DMS153 treated with DMSO at 0.1 percent for 48 hours (cell line): ENCODE results near the gene NPNT.
"Not testable (repeated sequence)": the region's sequence is repeated elsewhere in the genome, so short reads cannot be mapped to it uniquely, and the experiment has no call there.

Experiments used
- DNase-seq: peaks from one replicate; lab custom pipeline; 2025; ENCODE audit not compliant: unreplicated experiment; lab: John Stamatoyannopoulos, UW

NPNT gene, protein sequence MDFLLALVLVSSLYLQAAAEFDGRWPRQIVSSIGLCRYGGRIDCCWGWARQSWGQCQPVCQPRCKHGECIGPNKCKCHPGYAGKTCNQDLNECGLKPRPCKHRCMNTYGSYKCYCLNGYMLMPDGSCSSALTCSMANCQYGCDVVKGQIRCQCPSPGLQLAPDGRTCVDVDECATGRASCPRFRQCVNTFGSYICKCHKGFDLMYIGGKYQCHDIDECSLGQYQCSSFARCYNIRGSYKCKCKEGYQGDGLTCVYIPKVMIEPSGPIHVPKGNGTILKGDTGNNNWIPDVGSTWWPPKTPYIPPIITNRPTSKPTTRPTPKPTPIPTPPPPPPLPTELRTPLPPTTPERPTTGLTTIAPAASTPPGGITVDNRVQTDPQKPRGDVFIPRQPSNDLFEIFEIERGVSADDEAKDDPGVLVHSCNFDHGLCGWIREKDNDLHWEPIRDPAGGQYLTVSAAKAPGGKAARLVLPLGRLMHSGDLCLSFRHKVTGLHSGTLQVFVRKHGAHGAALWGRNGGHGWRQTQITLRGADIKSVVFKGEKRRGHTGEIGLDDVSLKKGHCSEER

DNA sequence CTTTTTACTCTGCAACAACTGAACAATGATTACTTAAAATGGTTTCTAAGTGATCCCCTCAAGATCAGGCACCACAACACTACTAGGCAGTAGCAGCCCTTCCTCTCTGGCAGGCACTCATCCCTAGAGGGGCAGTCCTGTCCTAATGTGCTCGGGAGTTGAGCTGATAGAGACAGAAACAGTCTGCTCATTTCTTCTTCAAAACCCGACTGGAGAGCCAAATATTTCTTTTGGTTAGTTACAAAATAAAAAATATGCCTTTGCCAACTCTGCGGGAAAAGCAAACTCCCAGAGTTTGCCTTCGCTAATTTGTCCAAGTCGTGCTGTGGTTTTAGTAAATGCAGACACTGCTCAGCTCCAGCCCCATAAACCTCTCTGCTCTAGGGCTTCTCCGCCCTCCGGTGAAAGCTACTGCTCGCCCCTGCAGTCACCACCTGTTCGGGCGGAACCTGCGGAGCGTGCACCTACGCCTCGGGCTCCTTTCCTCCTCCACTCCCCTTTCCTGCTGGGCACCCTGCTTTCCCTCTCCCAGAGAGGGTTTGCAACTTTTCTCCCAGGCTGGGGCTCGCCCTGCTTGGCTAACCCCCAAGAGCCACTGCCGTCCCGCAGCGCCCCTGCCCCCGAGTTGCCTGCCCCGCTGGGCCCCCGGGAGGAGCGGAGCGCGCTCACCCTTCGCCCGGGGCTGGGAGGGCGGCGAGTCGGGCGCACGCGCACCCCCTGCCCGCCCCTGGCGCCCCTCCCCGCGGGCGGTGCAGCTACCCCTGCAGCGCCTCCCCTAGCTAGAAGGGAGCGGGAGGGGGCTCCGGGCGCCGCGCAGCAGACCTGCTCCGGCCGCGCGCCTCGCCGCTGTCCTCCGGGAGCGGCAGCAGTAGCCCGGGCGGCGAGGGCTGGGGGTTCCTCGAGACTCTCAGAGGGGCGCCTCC, at the start of gene NPNT:
TSS of gene NPNT (plus strand) at position 812 of the 923 bp plus-strand sequence. CDS start 182 bp downstream, outside the sequence.
- no peak for DNase-seq

DNA sequence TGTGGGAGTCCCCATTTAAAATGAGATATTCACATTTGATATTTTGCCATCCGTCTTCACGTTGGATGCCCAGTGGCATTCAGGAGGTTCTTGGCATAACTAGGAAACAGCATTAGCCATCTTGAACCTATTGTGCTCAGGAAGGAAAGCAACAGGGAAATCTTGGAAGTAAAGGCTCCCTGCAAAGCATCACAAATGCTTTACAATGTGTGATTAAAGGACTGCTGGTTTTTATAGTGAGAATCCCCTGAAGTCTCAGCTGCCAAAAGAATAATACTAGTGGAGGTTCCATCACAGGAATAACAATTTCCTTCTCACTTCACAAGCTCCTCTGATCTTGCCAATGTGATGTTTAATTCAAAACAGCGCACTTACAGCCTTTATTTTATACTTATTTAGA, 49.7 kb upstream of the NPNT start:
- DNase-seq, result no peak

DNA sequence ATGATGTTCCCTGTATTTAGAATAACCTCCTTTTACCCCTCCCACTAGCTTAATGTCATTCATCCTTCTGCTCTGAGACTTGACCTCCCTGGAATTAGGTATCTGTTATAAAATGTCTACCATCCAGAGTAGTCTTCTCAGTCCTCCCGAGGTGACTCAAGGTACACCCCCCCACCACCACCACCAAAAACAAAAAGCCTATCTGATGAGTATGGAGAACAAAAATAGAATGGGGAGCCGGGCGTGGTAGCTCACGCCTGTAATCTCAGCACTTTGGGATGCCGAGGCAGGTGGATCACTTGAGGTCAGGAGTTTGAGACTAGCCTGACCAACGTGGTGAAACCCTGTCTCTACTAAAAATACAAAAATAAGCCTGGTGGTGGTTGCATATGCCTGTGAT, 46.9 kb upstream of the NPNT start:
- not testable (repeated sequence) for DNase-seq

DNA sequence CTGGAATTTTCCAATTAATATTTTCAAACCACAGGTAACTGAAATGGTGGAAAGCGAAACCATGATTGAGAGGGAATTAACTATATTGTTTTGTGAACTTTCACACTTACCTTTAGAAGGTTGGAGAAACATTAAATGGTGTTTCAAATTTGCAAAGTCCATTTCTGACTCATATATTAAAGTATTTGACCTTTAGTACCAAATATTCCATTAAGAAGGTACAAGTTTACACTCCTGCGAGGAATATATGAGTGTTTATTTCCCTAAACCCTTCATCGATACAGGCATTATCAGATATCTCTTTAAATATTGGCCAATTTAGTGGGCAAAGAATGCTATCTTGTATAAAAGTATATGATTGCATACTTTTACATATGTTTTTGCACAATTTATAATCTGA, 44.1 kb upstream of the NPNT start:
- DNase-seq, result no peak

DNA sequence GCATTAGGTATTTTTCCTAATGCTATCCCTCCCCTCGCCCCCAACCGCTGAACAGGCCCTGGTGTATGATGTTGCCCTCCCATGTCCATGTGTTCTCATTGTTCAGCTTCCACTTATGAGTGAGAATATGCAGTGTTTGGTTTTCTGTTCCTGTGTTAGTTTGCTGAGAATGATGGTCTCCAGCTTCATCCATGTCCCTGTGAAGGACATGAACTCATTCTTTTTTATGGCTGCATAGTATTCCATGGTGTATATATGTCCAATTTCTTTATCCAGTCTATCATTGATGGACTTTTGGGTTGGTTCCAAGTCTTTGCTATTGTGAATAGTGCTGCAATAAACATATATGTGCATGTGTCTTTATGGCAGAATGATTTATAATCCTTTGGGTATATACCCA, 43.0 kb upstream of the NPNT start:
- not testable (repeated sequence) for DNase-seq

DNA sequence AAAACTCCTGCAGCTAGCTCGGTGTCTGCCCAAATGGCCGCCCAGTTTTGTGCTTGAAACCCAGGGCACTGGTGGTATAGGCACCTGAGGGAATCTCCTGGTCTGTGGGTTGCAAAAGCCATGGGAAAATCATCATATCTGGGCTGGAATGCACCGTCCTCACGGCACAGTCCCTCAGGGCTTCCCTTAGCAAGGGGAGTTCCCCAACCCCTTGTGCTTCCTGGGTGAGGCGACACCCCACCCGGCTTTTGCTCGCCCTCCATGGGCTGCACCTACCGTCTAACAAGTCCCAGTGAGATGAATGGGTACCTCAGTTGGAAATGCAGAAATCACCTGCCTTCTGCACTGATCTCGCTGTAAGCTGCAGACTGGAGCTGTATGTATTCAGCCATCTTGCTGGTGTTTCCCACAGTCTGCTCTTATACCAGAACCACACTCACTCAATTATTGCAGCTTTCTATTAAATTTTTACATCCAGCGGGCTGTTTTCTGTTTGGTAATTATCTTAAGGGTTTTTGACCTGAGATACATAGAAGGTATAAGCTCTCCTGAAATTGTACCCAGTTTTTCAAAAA, 36.7 kb upstream of the NPNT start:
- DNase-seq, result no peak

DNA sequence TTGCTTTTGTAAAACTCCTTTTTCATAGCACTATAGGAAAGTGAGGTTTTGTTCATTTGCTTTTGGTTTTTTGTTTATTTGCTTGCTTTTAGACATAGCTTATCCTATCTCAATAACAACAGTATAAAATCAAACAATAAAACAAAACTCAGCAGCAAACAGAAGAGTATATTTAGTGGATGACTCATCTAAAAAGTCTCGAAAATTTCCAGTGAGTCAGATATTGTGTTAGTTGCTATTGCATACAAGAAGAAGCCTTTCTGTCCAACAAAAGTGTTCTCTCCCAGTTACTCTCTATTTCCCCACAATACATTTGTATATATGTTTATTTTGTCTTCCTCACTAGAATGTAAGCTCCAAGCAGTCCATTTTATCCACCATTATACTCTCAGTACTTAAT, 36.0 kb upstream of the NPNT start:
- DNase-seq, result no peak

DNA sequence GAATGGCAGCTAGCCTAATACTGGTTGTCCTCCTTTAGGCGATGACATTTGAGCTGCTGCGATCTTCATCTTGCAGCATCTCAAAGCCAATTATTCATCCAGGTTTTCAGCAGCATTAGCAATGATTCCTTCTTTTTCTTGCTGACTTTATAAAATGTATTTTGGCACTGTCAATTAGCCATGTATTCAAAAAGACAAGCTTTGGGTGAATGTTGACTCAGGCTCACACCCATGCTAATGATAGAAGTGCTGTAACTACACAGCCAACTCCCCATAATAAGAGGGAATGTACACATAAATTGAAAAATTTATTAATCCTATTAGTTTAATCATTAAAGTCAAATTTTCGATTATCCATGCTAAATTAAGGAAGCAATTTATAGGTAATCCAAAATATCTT, 24.3 kb upstream of the NPNT start:
- no peak for DNase-seq

DNA sequence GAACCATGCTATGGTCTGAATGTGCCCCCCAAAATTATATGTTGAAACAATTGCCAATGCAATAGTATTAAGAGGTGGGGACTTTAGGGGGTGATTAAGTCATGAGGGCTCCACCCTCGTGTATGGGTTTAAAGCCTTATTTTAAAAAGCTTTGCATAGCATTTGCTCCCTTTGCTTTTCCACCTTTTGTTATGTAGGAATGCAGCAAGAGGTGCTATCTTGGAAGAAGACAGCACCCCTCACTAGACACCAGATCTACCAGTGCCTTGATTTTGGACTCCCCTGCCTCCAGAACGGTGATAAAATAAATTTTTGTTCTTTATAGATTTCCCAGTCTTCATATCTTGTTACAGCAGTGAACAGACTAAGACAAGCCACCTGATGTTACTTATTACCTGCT, 23.3 kb upstream of the NPNT start:
- DNase-seq, result no peak

DNA sequence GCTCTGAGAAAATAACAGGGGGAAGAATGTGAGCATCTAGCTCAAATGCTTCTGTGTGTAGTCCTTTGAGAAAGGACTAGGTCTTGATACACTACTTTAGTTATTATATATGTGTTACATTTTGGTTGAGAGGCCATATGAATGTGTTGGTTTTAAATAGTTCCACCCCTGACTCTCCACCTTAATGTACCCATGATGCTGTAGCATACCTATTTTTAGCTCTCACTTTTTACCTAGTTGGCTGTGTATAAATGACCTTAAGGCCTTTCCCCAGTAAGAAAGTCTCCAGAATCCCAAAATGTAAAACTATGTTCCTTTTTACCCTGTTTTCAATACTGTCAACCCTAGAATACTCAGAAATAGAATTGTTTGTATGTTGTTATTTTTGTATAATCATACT, 20.0 kb upstream of the NPNT start:
- no peak for DNase-seq

DNA sequence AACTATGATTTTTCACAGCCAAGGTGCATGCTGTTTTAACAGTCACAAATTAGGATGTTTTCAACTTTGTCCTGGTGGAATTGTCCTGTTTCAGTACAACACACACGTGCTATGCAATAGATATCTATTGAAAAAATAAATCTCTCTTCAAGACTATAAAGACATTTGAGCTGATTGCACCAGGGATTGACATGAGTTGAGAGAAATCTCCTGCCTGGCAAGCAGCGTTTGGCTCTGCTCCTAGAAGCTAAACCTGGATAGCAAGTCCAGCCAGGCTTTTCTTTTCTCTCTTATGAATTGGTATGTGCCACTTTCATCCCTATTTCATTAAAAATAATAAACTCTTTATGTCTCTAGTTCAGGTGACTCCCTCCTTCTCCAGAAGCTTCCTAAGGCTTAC, 16.6 kb upstream of the NPNT start:
- DNase-seq, result no peak

DNA sequence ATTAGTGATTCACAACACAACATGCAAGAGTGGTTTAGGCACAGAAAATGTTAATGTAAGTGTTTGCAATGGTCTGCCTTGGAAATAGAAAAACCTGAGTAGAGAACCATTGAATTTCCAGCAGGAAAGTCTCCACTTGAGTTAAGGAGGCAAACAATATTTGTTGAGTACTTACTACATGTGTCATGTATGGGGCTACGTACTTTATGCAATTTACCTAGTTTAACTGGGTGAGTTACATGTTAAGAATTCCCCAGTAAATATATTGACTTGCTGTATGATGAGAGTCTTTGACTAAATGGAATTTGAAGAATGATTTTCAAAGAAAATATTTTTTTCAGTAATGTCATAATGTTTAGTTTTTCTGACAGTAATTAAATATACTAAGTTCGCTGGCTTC, 7.8 kb upstream of the NPNT start:
- DNase-seq, result no peak

DNA sequence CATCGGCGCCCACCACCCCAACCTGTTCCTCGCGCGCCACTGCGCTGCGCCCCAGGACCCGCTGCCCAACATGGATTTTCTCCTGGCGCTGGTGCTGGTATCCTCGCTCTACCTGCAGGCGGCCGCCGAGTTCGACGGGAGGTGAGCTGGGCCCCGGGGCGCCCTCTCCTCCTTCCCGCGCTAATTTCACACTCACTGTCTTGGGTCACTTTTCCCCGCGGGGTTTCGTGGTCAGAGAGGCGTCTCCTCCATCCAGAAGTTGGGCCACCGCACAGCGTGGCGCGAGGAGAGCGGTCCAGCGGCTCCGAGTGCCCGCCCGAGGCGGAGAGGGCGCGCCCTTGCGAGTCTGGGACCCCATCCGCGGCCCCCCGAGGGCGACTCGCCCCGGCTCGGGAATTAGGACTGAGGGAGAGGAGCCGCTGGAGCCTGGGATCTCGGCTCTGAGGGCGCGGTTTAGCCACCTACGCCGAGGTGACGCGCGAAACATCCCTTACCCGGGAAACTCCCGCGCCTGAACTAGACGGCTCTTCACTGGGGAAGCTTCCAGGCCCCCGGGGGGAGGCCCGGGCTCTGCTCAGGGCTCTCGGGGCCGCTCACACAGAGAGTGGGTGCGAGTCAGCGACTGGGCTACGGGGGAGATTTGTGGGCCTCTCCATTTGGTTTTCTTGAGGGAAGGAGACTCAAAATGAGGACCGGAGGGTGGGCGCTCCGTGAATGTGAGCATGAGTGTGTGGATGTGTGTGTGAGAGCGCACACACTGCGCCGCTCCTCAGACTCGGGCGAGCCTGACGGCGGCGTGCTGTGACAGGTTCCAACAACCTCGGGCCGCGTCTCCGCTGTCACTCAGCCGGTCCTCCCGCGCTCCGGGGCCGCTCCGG, 551 bp downstream of the NPNT start:
- no peak for DNase-seq

DNA sequence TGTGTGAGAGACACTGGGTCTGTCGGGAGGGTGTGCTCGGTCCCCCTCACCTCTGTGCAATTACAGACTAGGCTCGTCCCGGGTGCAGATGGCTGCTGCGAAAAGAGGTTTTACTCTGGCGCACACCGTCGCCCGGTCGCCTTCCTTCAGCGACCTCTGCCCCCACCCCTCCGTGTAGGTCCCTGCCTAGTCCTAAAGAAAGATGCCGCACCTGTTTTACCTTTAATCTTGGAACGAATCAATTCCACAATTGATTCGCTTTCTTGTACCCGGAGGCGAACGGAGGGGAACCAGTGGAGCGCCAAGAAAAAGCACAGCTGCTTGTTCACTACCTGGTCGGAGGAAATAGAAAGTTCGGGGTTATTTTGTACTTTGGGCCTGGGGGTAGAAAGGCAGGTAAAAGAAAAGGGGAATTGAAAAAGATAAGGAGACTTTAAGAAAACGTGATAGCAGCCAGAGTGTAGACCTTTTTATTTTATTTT, 1.2 kb downstream of the NPNT start:
- DNase-seq, result no peak

DNA sequence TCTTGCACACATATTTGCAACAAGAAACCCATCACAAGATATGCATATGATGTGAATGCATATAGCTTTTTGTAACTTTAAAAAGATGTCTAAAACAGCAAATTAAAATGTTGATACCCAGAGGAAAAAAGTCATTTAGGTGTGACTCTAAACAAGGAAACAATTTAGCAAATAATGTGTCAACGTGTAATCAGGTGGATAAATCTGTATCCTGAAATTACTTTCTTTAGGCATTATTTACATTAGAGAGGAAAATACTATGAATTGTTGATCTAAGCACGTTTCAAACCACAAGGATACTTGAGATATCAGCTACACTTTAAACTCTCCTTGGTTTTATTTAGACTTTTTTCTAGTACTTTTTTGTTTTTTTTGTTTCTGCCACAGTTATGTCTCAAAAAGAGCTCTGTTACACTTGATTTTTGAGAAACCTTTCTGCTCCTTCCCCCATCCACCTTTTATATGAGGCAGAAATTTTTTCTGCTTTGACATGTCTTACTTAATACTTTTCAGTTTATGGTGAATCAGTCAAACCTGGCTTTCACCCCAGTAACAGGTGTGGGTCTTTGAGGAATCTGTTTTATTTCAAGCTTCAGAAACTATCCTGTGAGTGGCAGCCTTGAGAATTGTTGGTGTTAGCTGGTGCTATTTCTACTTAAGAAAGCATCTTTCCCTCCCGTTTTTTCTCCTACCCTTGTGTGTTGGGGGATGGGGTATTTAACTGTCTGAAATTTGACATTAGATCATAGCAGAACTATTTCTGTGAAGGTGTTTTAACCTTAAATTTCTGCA, 1.9 kb downstream of the NPNT start:
- DNase-seq, result no peak

DNA sequence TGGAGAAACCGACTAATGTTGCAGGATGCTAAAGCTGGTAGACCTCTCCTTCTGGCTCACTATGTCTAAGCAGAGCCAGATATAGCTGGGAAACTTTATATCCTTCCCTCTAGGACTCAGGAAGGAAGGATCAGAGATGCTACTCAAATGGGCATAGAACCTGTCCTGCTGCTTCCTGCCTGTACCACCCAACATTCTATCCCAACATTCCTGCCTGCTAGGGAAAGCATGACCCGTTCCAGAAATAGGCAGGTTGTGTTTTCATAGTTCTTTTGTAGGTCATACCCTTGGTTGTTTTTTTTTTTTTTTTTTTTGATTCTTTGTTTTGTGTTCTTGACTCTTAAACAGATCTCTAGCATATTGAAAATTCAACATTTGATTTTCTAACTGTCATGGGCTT, 5.3 kb downstream of the NPNT start:
- DNase-seq, result no peak

DNA sequence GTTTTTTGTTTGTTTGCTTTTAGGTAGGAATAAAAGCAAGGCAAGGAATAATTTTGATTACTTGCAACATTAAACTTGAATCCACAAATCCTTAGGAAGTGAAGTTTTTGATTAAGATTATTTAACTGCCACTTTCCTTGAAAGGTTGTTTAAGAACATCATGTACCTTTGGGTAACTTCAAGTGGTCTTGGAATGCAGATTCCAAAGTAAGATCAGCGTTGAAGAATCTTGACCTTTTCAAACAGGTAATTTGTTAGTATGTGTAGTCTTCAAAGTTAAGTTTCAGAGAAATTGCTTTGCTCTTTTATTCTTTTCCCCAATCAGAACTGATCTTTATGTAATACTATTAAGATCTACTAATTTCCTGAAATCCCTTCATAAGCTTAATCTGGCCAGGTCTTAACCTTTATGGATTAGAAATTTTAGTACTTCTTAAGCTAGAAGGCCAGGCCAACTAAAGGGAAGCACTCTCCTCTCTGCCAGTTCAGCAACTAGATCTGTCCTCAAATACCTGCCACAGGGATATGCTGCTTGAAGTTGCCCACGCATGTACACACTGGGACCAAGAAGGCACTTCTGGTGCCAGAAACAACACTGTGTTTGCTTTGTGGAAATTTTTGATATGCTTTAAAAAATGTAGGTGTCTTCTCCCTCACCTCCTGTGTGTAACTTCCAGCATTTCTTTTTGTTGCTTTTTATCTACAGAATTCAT, 7.4 kb downstream of the NPNT start:
- no peak for DNase-seq

DNA sequence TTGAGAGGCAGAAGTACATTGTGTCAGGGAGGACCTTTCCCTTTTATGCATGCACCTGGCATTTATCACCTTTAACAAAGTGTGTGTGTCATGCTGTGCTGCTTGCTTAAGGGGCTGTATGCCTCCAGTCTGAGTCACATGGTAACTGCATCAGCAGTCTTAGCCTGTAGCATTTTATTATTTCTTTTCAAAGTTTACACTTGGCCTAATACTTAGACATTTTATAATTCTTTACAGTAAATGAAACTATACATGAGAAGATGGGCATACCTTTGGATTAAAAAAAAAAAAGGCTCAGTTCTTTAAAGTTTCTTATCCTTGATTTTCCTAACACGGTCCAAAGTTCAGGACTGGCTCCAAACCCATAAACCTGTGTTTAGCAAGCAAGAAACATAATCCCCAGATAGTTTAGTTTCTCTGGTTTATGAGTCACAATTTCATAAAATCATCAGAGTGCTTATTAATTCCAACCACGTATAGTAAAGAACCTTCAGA, 14.6 kb downstream of the NPNT start:
- no peak for DNase-seq

DNA sequence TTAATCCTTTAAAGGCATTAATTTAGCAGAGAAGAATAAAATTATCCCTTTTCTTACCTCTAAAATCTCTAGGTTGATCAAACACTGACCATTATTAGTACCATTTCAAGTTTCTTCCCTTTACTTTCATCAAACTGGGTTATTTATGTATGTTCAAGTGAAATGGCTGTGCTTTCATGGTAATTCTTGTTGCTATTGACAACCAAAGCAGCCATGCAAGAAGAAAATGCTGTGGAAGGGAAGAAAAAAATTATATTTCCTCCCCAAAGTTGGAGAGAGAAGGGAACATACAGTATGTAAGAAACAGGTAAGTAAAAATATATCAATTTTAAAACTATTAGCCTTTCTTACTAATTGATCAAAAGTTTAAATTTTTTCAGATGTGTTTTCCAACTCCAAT, 16.2 kb downstream of the NPNT start:
- no peak for DNase-seq
